Daoy (cell line): ENCODE measurements around the gene PLSCR4. TPM values are rescaled to one million over a fixed set of nuclear protein-coding genes. Genes with fewer than 3 reads are reported as not detected.

ENCODE experiments used
- DNase-seq: peaks from one replicate; pipeline ENCODE4 v3.0.0-alpha.2; 2015; ENCODE audit warnings: low read depth
- total RNA-seq: library from RNA; depleted of rRNA; stranded (reverse); fragments of >200 nt; shearing (Covaris generic); gene quantifications from 2 replicates; pipeline ENCODE4 v1.2.3, GENCODE V29; 2014; rRNA removed

PLSCR4 gene
- total RNA-seq, 1 experiment from 2014 or later, result 2.1 TPM

- peak; percentile 58 for DNase-seq
Observed at GRCh38 chr3:146161663-146162002, 89.3 kb downstream of the PLSCR4 start.

- peak; percentile 86 for DNase-seq
Observed at GRCh38 chr3:146160964-146161662, 89.8 kb downstream of the PLSCR4 start, which contains the start of gene PLOD2. Gene PLOD2 (minus strand): TSS chr3:146161184. CDS start chr3:146160989, 195 bp downstream.

GRCh38 chr3:146160321-146160963 is 90.5 kb downstream of the PLSCR4 start:
- DNase-seq, result peak; percentile 91

GRCh38 chr3:146159616-146160320 is 91.1 kb downstream of the PLSCR4 start:
- DNase-seq, result no peak

- peak; percentile 27 for DNase-seq
Observed at GRCh38 chr3:146159037-146159436, 91.9 kb downstream of the PLSCR4 start.

GRCh38 chr3:146157325-146158060 is 93.4 kb downstream of the PLSCR4 start:
- no peak for DNase-seq

GRCh38 chr3:146156666-146157314 is 94.1 kb downstream of the PLSCR4 start:
- no peak for DNase-seq

- DNase-seq, result no peak
Observed at GRCh38 chr3:146156095-146156494, 94.8 kb downstream of the PLSCR4 start.

GRCh38 chr3:146154995-146155394 is 95.9 kb downstream of the PLSCR4 start:
- DNase-seq, result no peak

GRCh38 chr3:146154316-146154715 is 96.6 kb downstream of the PLSCR4 start:
- DNase-seq, result no peak

GRCh38 chr3:146153429-146153828 is 97.5 kb downstream of the PLSCR4 start:
- no peak for DNase-seq

GRCh38 chr3:146152834-146153233 is 98.1 kb downstream of the PLSCR4 start:
- DNase-seq, result no peak

- no peak for DNase-seq
Observed at GRCh38 chr3:146148468-146148931, 102.4 kb downstream of the PLSCR4 start.

- no peak for DNase-seq
Observed at GRCh38 chr3:146145642-146146041, 105.3 kb downstream of the PLSCR4 start.

- DNase-seq, result peak; percentile 35
Observed at GRCh38 chr3:146142757-146143156, 108.1 kb downstream of the PLSCR4 start.

Other genes starting within 250 kb of the PLSCR4 start
- gene PLOD2, start 89.9 kb downstream of the PLSCR4 start, total RNA-seq, result 80.5 and 89.4 TPM in 2 replicates
- gene PLSCR2, start 218.5 kb upstream of the PLSCR4 start, total RNA-seq, result not detected in 2 replicates